ENCODE measurements around the gene USH1G.

USH1G gene

DNA sequence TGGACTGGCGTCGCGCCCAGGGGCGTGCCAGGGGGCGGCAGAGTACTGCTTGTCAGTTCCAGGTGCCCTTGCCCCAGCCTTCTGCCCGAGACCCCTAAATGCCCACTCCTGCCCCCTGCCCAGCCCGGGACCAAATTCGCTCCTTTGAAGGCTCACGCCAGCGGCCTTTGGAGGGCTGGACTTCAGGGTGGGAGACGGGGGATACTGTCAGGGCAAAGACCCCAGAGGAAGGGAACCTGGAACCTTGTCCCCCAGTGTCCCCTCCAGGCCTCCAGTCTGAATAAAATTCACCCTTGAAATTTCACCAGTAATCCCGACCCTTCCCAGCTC is 13.4 kb upstream of the USH1G start:
- Histone ChIP-seq H4K91ac (ENCODE audit: low read depth, low read length) (no peak overlapping the region), H3K36me3 (ENCODE audit: control insufficient read depth in 1 of 2, insufficient read depth in 2 of 2, low read length in 2 of 2) (no peaks in the 10 kb centered on the region), H3K4me2 (ENCODE audit: low read length) (no peak overlapping the region), H3K27me3 (ENCODE audit: insufficient read depth, low read length) (peaks cover 34% of the 10 kb centered on the region), H3K79me2 (ENCODE audit: control insufficient read depth, insufficient read depth, low read length, poor library complexity) (no peaks in the 10 kb centered on the region), H2AK5ac (ENCODE audit: low read length) (no peak overlapping the region), H3K14ac (ENCODE audit: low read length) (no peak overlapping the region), H3K4ac (ENCODE audit: low read depth, low read length) (no peak overlapping the region), H3K9me3 (ENCODE audit: insufficient read depth, low read depth, low read length) (peaks cover 5% of the 10 kb centered on the region), H3K27ac (ENCODE audit: low read depth, low read length) (no peak overlapping the region), H2BK120ac (ENCODE audit: insufficient read depth, low read length, poor library complexity) (no peak overlapping the region), H4K8ac (ENCODE audit: low read depth, low read length) (no peak overlapping the region), H3K23ac (ENCODE audit: low read length) (no peak overlapping the region), H2AFZ (ENCODE audit: insufficient read depth, low read length, poor library complexity) (no peak overlapping the region), H3K18ac (ENCODE audit: low read length) (no peak overlapping the region), H2BK12ac (ENCODE audit: low read length) (no peak overlapping the region), H3K79me1 (ENCODE audit: low read length) (no peaks in the 10 kb centered on the region), H3K4me1 (ENCODE audit: control insufficient read depth in 1 of 2, insufficient read depth in 2 of 2, low read length in 2 of 2) (no peaks in the 10 kb centered on the region), H2BK5ac (ENCODE audit: low read depth, low read length, poor library complexity) (no peak overlapping the region), H4K12ac (ENCODE audit: low read depth, low read length) (no peak overlapping the region), H3K9ac (ENCODE audit: low read length) (no peak overlapping the region), H3K4me3 (ENCODE audit: low read depth, low read length) (no peak overlapping the region)
- WGBS (ENCODE audit: extremely low coverage, insufficient coverage, insufficient read length): no CpG with 5 or more reads among the region's 12 CpGs
- DNase-seq: no peak

DNA sequence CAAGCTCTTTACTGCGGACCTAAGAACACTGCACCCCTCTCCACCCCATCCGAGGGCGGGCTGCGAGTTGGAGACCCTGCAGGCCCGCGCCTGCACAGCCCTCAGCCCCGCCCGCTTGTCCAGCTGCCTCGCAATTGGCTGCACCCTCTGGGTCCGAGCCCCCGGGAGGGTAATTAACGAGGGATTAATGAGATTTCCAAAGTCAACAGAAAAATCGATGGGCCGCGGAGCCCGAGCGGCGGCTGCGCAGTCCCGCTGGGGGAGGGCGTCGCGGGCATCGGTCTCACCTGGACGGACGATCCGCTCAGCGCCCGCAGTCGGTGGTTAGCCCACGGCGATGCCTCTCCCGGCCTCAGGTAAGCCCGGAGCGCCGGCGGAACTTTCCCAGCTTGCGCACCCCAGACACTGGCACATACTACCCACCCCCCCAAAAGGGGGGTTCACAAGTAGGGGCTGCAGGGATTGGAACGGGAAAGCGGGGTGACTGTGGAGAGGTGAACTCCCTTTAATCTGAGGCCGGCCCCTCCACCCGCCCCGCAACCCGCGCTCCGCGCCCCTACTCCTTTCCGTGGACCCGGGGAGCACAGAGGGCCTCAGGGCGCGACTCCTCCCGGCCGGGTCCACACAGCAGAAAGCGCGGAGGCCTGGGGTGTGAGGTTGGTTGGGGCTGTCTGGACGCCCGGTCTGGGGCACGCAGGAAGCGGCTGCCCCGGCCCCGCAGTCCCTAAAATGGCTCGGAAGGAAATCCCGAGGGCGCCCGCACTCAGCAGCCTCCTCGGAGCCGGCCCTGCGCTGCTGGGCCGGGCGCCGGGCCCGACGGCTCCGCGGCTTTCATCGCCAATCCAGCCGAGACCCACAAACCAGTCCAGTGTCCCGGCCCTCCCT is 12.8 kb upstream of the USH1G start, which contains the start of gene OTOP3:
OTOP3 (plus strand) TSS at position 314 of the 885 bp plus-strand sequence; CDS start at position 338, 24 bp downstream.
- H3K79me1 ChIP-seq (ENCODE audit: low read length): no peaks in the 10 kb centered on the region
- H4K12ac ChIP-seq (ENCODE audit: low read depth, low read length): no peak within 1 kb of the TSS
- H2AK5ac ChIP-seq (ENCODE audit: low read length): no peak within 1 kb of the TSS
- H3K23ac ChIP-seq (ENCODE audit: low read length): no peak within 1 kb of the TSS
- H2BK5ac ChIP-seq (ENCODE audit: low read depth, low read length, poor library complexity): no peak within 1 kb of the TSS
- no peak within 1 kb of the TSS for H2BK12ac ChIP-seq (ENCODE audit: low read length)
- H3K4me3 ChIP-seq (ENCODE audit: low read depth, low read length): no peak within 1 kb of the TSS
- H3K9ac ChIP-seq (ENCODE audit: low read length): no peak within 1 kb of the TSS
- no peaks in the 10 kb centered on the region for H3K4me1 ChIP-seq (ENCODE audit: control insufficient read depth in 1 of 2, insufficient read depth in 2 of 2, low read length in 2 of 2)
- no CpG with 5 or more reads among the region's 78 CpGs for WGBS (ENCODE audit: extremely low coverage, insufficient coverage, insufficient read length)
- DNase-seq: no peak
- H2BK120ac ChIP-seq (ENCODE audit: insufficient read depth, low read length, poor library complexity): no peak within 1 kb of the TSS
- H3K4ac ChIP-seq (ENCODE audit: low read depth, low read length): no peak within 1 kb of the TSS
- H4K8ac ChIP-seq (ENCODE audit: low read depth, low read length): no peak within 1 kb of the TSS
- H3K14ac ChIP-seq (ENCODE audit: low read length): no peak within 1 kb of the TSS
- no peak within 1 kb of the TSS for H3K4me2 ChIP-seq (ENCODE audit: low read length)
- no peak within 1 kb of the TSS for H2AFZ ChIP-seq (ENCODE audit: insufficient read depth, low read length, poor library complexity)
- peaks cover 7% of the 10 kb centered on the region for H3K9me3 ChIP-seq (ENCODE audit: insufficient read depth, low read depth, low read length)
- peaks cover 34% of the 10 kb centered on the region for H3K27me3 ChIP-seq (ENCODE audit: insufficient read depth, low read length)
- no peak within 1 kb of the TSS for H4K91ac ChIP-seq (ENCODE audit: low read depth, low read length)
- H3K79me2 ChIP-seq (ENCODE audit: control insufficient read depth, insufficient read depth, low read length, poor library complexity): no peaks in the 10 kb centered on the region
- H3K36me3 ChIP-seq (ENCODE audit: control insufficient read depth in 1 of 2, insufficient read depth in 2 of 2, low read length in 2 of 2): no peaks in the 10 kb centered on the region
- no peak within 1 kb of the TSS for H3K18ac ChIP-seq (ENCODE audit: low read length)
- no peak within 1 kb of the TSS for H3K27ac ChIP-seq (ENCODE audit: low read depth, low read length)

DNA sequence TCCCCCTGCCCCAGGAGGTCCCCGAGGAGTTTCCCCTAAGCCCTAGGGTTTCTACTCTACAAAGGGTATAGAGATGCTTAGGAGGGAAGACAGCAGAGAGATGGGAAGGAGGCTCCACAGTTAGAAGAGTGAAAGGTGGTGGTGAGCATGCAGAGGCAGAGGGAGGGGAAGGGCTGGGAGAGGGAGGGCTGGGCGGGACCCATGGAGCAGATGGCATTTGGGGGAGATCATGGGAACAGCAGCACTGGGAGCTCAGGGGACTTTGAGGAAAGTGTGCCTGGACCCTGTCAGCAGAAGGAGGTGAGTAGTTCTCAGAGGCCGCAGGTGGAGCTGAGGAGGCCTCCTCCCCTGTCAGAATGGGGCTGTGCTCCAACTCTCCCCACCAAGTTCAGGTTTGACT is 12.0 kb upstream of the USH1G start:
- Histone ChIP-seq H3K18ac (ENCODE audit: low read length) (no peak overlapping the region), H3K4me2 (ENCODE audit: low read length) (no peak overlapping the region), H4K12ac (ENCODE audit: low read depth, low read length) (no peak overlapping the region), H3K79me2 (ENCODE audit: control insufficient read depth, insufficient read depth, low read length, poor library complexity) (no peaks in the 10 kb centered on the region), H2AK5ac (ENCODE audit: low read length) (no peak overlapping the region), H3K4me3 (ENCODE audit: low read depth, low read length) (no peak overlapping the region), H2AFZ (ENCODE audit: insufficient read depth, low read length, poor library complexity) (no peak overlapping the region), H3K9ac (ENCODE audit: low read length) (no peak overlapping the region), H3K79me1 (ENCODE audit: low read length) (no peaks in the 10 kb centered on the region), H2BK120ac (ENCODE audit: insufficient read depth, low read length, poor library complexity) (no peak overlapping the region), H3K14ac (ENCODE audit: low read length) (no peak overlapping the region), H3K23ac (ENCODE audit: low read length) (no peak overlapping the region), H4K8ac (ENCODE audit: low read depth, low read length) (no peak overlapping the region), H3K9me3 (ENCODE audit: insufficient read depth, low read depth, low read length) (peaks cover 7% of the 10 kb centered on the region), H3K27me3 (ENCODE audit: insufficient read depth, low read length) (peaks cover 34% of the 10 kb centered on the region), H2BK12ac (ENCODE audit: low read length) (no peak overlapping the region), H3K4ac (ENCODE audit: low read depth, low read length) (no peak overlapping the region), H3K36me3 (ENCODE audit: control insufficient read depth in 1 of 2, insufficient read depth in 2 of 2, low read length in 2 of 2) (no peaks in the 10 kb centered on the region), H3K4me1 (ENCODE audit: control insufficient read depth in 1 of 2, insufficient read depth in 2 of 2, low read length in 2 of 2) (no peaks in the 10 kb centered on the region), H3K27ac (ENCODE audit: low read depth, low read length) (no peak overlapping the region), H2BK5ac (ENCODE audit: low read depth, low read length, poor library complexity) (no peak overlapping the region), H4K91ac (ENCODE audit: low read depth, low read length) (no peak overlapping the region)
- DNase-seq: no peak
- WGBS (ENCODE audit: extremely low coverage, insufficient coverage, insufficient read length): no CpG with 5 or more reads among the region's 3 CpGs

DNA sequence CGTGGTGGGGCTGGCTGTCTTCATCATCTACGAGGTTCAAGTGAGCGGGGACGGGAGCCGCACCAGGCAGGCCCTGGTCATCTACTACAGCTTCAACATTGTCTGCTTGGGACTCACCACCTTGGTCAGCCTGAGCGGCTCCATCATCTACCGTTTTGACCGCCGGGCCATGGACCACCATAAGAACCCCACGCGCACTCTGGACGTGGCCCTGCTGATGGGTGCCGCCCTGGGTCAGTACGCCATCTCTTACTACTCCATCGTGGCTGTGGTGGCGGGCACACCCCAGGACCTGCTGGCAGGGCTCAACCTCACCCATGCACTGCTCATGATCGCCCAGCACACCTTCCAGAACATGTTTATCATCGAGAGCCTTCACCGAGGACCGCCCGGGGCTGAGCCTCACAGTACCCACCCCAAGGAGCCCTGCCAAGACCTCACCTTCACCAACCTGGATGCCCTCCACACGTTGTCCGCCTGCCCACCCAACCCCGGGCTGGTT is 7.5 kb upstream of the USH1G start:
- peaks cover 2% of the 10 kb centered on the region for H3K9me3 ChIP-seq (ENCODE audit: insufficient read depth, low read depth, low read length)
- H3K9ac ChIP-seq (ENCODE audit: low read length): no peak overlapping the region
- no peak overlapping the region for H2AFZ ChIP-seq (ENCODE audit: insufficient read depth, low read length, poor library complexity)
- H4K12ac ChIP-seq (ENCODE audit: low read depth, low read length): no peak overlapping the region
- no peak for DNase-seq
- no peak overlapping the region for H3K4ac ChIP-seq (ENCODE audit: low read depth, low read length)
- no peaks in the 10 kb centered on the region for H3K79me2 ChIP-seq (ENCODE audit: control insufficient read depth, insufficient read depth, low read length, poor library complexity)
- no peak overlapping the region for H4K8ac ChIP-seq (ENCODE audit: low read depth, low read length)
- H4K91ac ChIP-seq (ENCODE audit: low read depth, low read length): no peak overlapping the region
- no CpG with 5 or more reads among the region's 24 CpGs for WGBS (ENCODE audit: extremely low coverage, insufficient coverage, insufficient read length)
- H3K4me1 ChIP-seq (ENCODE audit: control insufficient read depth in 1 of 2, insufficient read depth in 2 of 2, low read length in 2 of 2): no peaks in the 10 kb centered on the region
- no peak overlapping the region for H3K27ac ChIP-seq (ENCODE audit: low read depth, low read length)
- no peaks in the 10 kb centered on the region for H3K79me1 ChIP-seq (ENCODE audit: low read length)
- H3K36me3 ChIP-seq (ENCODE audit: control insufficient read depth in 1 of 2, insufficient read depth in 2 of 2, low read length in 2 of 2): no peaks in the 10 kb centered on the region
- H3K23ac ChIP-seq (ENCODE audit: low read length): no peak overlapping the region
- no peak overlapping the region for H3K14ac ChIP-seq (ENCODE audit: low read length)
- no peak overlapping the region for H2BK5ac ChIP-seq (ENCODE audit: low read depth, low read length, poor library complexity)
- no peak overlapping the region for H2AK5ac ChIP-seq (ENCODE audit: low read length)
- no peak overlapping the region for H3K4me2 ChIP-seq (ENCODE audit: low read length)
- H3K27me3 ChIP-seq (ENCODE audit: insufficient read depth, low read length): peaks cover 19% of the 10 kb centered on the region
- no peak overlapping the region for H2BK12ac ChIP-seq (ENCODE audit: low read length)
- H3K18ac ChIP-seq (ENCODE audit: low read length): no peak overlapping the region
- H2BK120ac ChIP-seq (ENCODE audit: insufficient read depth, low read length, poor library complexity): no peak overlapping the region
- peak overlapping the region; percentile 23 for H3K4me3 ChIP-seq (ENCODE audit: low read depth, low read length)

All from trophoblast cell (in vitro differentiated cells and primary cell).